Endothelial cell of umbilical vein (primary cell): ENCODE data around the gene RDH13.

Source experiments
- CTCF ChIP-seq, 2 donors: IDR thresholded peaks; 1 replicate in 1 of 2; 2 replicates in 1 of 2; pipeline ENCODE4 v1.5.1; 2011; ENCODE audit warnings: low read length in 2 of 2, mild to moderate bottlenecking in 2 of 2, moderate library complexity in 2 of 2, control low read depth in 1 of 2, inconsistent platforms in 1 of 2, low read depth in 1 of 2; ENCODE audit not compliant: insufficient read depth in 1 of 2; ENCODE audit errors: extremely low read depth in 1 of 2
- EZH2 ChIP-seq: IDR thresholded peaks from 2 replicates; pipeline ENCODE4 v1.6.1; 2012; ENCODE audit warnings: borderline replicate concordance, low read depth, mild to moderate bottlenecking, moderate library complexity, low read length, inconsistent platforms; ENCODE audit not compliant: severe bottlenecking
- JUN ChIP-seq: IDR thresholded peaks from 2 replicates; pipeline ENCODE4 v1.6.1; 2011; ENCODE audit warnings: borderline replicate concordance, low read depth; ENCODE audit not compliant: insufficient read length, insufficient read depth
- MYC ChIP-seq: IDR thresholded peaks from one replicate; pipeline ENCODE4 v1.6.1; 2011; ENCODE audit warnings: mild to moderate bottlenecking, low read depth, low read length
- POLR2A ChIP-seq: IDR thresholded peaks from 2 replicates; pipeline ENCODE4 v1.6.1; 2012; ENCODE audit warnings: low read depth, mild to moderate bottlenecking, control low read depth, low read length
- POLR2AphosphoS5 ChIP-seq: IDR thresholded peaks from 2 replicates; pipeline ENCODE4 v1.6.1; 2012; ENCODE audit warnings: low read depth, mild to moderate bottlenecking, control low read depth, low read length, moderate library complexity; ENCODE audit not compliant: insufficient read depth
- TF ChIP-seq, protein P1 (sequence below): IDR thresholded peaks from 2 replicates; pipeline ENCODE4 v1.6.1; 2011; ENCODE audit not compliant: insufficient read depth, insufficient read length

GRCh38 chr19:55062735-55063491 is at the start of gene RDH13:
- TF ChIP-seq POLR2A, result no peak
- TF ChIP-seq CTCF (IDR thresholded peaks at IDR 0.05; ENCODE audit: extremely low read depth in 1 of 2, insufficient read depth in 1 of 2, low read depth in 1 of 2, low read length in 2 of 2), result no peak
- TF ChIP-seq JUN, result peak; percentile 70
- no peak for TF ChIP-seq MYC
- peak; percentile 72 for TF ChIP-seq POLR2AphosphoS5
- TF ChIP-seq EZH2, result no peak
- TF ChIP-seq, protein P1, sequence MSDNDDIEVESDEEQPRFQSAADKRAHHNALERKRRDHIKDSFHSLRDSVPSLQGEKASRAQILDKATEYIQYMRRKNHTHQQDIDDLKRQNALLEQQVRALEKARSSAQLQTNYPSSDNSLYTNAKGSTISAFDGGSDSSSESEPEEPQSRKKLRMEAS, result no peak
